NCI-H2196 treated with DMSO at 0.1 percent for 48 hours (cell line): ENCODE measurements around the gene USP40.

Experiments used
- DNase-seq: peaks from one replicate; lab custom pipeline; 2025; ENCODE audit not compliant: unreplicated experiment; lab: John Stamatoyannopoulos, UW

USP40 gene

GRCh38 chr2:233462826-233463470, 103.6 kb downstream of the USP40 start:
- DNase-seq, result no peak

DNA sequence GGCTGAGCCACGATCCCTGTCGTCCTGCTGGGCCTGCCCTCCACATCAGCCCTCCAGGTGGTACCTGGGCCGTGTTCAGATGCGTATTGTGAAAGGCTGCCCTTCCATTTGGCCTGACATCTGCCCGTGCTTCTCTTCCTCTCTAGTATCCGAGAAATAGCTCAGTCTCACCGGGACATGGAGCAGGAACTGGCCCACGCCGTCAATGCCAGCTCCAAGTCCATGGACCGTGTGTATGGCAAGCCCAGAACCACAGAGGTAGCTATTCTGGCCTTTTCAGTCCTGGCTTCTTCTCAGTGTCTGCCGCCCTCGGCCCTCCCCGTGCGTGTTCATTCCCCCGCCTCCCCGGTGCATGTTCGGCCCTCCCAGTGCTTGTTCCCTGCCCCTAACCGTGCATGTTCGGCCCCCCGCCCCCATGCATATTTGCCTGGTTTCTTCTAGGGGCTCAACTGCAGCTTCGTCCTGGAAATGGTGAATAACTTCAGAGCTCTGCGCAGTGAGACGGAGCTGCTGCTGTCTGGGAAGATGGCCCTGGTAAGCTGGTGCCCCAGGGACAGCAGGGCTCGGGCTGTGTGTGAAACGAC, 104.3 kb downstream of the USP40 start:
- no peak for DNase-seq

DNA sequence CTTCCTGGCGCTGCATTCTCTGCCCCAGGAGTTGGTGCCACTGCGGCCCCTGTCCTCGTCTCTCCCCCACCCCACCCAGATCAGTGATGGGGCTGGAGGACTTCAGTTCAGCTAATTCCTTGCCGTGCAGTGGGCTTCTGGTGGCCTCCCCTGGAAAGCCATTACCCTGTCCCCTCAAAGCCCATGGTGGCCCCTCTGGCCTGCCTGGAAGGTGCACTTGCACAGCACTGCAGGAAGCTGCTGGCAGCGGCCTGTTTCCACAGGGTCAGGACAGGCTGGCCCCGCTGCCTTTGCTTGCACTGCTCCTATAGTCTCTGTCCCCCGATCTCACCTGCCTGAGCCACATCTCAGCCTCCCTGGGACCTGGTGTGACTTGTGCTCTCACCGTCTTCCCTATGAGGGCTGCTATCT, 105.1 kb downstream of the USP40 start:
- no peak for DNase-seq

GRCh38 chr2:233460726-233461441, 105.7 kb downstream of the USP40 start:
- DNase-seq, result peak; percentile 92

- no peak for DNase-seq
Measured at GRCh38 chr2:233459426-233459825, 107.2 kb downstream of the USP40 start.

- DNase-seq, result no peak
Measured at GRCh38 chr2:233458826-233459225, 107.8 kb downstream of the USP40 start.

GRCh38 chr2:233458031-233458610, 108.5 kb downstream of the USP40 start:
- DNase-seq, result no peak

DNA sequence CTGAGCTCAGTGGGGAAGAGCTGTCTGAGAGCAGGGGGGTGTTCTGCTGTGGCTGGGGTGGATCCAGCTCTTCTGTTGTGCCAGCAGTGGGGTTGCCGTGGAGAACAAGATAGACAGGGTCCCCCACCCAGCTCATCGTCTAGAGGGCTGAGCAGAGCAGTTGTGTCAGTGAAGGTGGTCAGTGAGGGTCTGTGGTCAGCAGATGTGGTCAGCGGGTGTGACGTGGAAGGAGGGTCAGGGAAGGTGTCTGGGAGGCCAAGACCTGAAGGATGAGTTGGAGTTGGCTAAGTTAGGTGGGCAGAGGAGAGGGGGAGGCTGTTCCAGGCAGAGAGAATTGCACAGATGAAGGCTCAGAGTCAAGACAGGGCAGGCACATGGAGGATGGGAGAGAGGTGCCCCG, 109.2 kb downstream of the USP40 start:
- no peak for DNase-seq

- DNase-seq, result no peak
Measured at GRCh38 chr2:233456934-233457333, 109.6 kb downstream of the USP40 start.

GRCh38 chr2:233456111-233456510, 110.5 kb downstream of the USP40 start:
- DNase-seq, result no peak

- DNase-seq, result no peak
Measured at GRCh38 chr2:233455491-233455890, 111.1 kb downstream of the USP40 start.

- DNase-seq, result no peak
Measured at GRCh38 chr2:233455006-233455405, 111.6 kb downstream of the USP40 start.

DNA sequence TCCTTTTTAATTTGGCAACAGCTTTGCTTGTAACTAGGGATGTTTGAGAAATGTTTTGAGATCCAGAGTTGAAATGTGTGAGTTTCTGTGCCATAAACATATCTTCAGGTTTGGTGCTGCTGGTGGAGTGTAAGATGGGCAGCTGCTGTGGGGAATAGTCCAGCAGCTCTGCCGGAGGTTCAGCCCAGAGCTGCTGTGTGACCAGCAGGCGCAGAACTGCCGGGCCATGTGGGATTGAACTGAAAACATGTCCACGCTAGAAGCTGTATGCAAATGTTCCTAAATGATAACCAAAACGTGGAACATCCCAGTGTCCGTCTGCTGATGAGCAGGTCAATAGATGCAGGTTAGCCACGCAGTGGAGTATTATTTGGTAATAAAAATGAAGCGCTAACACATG, 112.7 kb downstream of the USP40 start:
- no peak for DNase-seq

DNA sequence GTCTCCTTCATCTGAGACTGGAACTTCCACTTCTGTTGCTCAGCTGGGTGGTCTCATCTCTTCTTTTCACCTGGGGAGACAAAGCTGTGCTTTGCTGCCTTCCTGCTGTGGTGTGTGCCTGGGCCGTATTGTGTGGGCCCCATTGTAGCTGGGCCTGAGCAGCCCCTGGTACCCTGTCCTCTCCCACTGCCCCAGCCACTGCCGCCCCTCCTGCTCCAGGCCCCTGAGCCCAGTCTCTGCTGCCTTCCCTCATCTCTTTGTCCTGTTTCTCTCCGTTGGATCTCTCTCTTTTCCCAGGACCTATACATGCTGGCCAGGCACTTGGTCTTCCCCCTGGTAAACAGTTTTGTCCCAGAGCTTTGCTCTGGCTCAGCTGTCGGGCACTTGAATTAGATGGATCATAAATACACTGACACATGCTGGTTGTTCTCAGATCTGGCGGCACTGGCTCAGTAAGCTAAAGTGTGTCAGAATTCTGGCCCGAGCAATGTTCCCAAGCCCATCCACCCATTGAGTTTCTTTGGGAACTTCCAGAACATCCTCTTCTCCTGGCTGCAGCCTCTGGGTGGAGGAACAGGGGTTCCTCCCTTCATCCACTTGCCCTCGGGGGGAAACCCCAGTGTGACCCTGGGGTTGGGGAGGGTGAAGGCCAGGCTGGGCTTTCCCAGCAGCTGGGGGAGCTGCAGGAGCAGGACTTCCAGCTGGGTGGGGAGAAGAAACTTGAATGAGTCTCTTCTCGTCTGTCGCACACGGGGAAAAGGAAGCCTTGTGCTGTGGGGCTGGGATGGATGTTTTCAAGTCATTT, 113.3 kb downstream of the USP40 start:
- DNase-seq, result no peak

DNA sequence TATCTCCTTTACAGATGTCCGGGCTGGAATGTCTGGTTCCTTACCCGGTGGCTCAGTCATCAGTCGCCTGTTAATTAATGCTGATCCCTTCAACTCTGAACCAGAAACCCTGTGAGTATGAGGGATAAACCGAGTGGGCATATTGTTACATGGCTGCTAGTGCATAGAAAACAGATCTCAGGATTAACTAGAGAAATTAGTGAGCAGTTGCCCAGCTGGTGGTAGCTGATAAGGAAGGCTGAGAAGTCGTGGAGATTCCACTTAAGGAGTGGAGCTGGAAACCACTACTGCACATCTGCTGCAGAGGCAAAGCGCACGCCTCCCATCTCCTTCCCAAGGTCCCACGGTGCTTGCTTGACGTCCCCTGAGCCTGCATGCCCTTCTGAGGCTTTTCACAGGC, 114.6 kb downstream of the USP40 start:
- no peak for DNase-seq

DNA sequence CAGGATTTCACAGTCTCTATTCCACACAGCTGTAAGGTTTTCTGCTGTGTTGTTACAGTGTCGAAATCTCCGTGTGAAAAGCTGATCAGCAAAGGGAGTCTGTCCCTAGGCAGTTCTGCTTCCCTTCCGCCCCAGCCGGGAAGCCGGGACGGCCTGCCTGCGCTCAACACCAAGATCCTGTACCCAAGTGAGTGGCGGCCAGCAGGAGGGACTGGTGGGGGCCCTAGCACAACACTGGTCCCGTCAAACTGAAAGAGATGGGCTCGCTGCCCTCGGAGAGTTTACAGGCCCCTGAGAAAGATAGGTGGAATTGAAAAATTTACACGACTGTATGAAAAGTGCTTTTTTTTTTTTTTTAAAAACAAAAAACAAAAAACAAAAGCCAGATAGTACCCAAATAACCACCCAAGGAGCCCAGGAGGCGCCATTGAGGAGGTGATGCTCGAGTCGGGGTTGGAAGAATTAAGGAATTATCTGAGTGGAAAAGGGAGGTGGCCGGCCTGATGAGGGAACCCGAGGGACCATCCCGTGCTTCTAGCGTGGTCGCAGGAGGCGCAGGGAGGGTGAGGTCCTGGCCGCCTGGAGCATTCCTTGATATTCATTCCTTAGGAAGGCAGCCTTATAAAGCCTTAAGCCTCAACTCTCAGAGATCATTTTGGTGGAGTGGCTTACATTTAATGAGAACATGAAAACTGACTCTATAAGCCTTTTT, 115.6 kb downstream of the USP40 start:
- no peak for DNase-seq

- no peak for DNase-seq
Measured at GRCh38 chr2:233449921-233450863, 116.4 kb downstream of the USP40 start.

DNA sequence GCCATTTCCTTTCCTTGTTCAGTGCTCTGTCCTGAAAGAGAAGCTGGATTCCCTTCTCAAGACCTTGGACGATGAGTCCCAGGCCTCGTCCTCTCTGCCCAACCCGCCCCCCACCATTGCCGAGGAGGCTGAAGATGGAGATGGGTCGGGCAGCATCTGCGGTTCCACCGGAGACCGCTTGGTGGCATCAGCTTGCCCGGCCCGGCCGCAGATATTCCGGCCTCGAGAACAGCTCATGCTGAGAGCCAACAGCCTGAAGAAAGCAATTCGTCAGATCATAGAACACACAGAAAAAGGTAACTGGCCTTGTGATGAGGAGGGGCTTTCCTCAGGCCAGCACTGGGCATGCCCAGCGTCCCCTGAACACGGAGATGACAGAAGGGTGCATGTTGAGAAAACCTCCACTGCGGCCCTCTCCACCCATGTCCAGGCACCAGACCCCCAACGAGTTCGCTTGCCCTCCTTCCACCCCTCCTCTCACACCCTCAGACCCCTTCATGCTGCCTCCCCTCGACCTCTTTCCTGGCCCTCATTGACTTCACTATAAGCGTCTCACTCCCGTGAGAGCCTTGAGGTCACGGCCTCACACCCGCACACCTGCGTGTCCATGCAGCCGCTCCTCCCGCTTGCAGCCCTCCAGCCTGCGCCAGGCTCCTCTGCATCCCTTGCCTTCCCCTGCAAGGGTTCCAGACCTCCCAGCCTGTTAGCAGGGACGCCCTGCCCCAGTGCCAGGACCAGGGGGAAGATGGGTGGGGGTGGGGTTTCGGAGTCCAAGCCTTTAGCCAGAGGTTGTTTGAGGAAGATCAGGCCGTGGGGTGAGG, 117.3 kb downstream of the USP40 start:
- peak; percentile 46 for DNase-seq

GRCh38 chr2:233448575-233448974, 118.0 kb downstream of the USP40 start:
- DNase-seq, result no peak
